ENCODE results near the gene PEMT. TPM values are rescaled to one million over a fixed set of nuclear protein-coding genes. Genes with fewer than 3 reads are reported as not detected.
A peak's percentile ranks its signal among the peaks of the same experiment; 100 is the strongest.

Gene PEMT
- total RNA-seq, 1 donor from 2014 or later, result 41.9 TPM

- DNase-seq (ENCODE audit: low spot score in 2 of 2, unreplicated experiment in 2 of 2), result no peak
- no peaks in the 10 kb centered on the region for H3K9me3 Mint-ChIP-seq
- no peak for TF ChIP-seq CTCF (IDR thresholded peaks at IDR 0.05; ENCODE audit: unreplicated experiment)
- no peak overlapping the region for H3K27ac Mint-ChIP-seq
- H3K36me3 Mint-ChIP-seq, result no peaks in the 10 kb centered on the region
- H3K4me3 Mint-ChIP-seq, result no peak overlapping the region
- H3K27me3 Mint-ChIP-seq (ENCODE audit: low read depth), result no peaks in the 10 kb centered on the region
- H3K4me1 Mint-ChIP-seq, result peaks cover 16% of the 10 kb centered on the region
Observed at GRCh38 chr17:17554266-17554665, 37.2 kb downstream of the PEMT start.

GRCh38 chr17:17553217-17554195 is 38.0 kb downstream of the PEMT start:
- no peak for DNase-seq (ENCODE audit: low spot score in 2 of 2, unreplicated experiment in 2 of 2)
- Mint-ChIP-seq H3K27ac (no peak overlapping the region), H3K9me3 (no peaks in the 10 kb centered on the region), H3K4me1 (peaks cover 16% of the 10 kb centered on the region), H3K27me3 (ENCODE audit: low read depth) (no peaks in the 10 kb centered on the region), H3K36me3 (no peaks in the 10 kb centered on the region), H3K4me3 (no peak overlapping the region)
- TF ChIP-seq CTCF (IDR thresholded peaks at IDR 0.05; ENCODE audit: unreplicated experiment), result no peak

- no peaks in the 10 kb centered on the region for H3K9me3 Mint-ChIP-seq
- peaks cover 20% of the 10 kb centered on the region for H3K4me1 Mint-ChIP-seq
- TF ChIP-seq CTCF (IDR thresholded peaks at IDR 0.05; ENCODE audit: unreplicated experiment), result no peak
- H3K27me3 Mint-ChIP-seq (ENCODE audit: low read depth), result no peaks in the 10 kb centered on the region
- DNase-seq (ENCODE audit: low spot score in 2 of 2, unreplicated experiment in 2 of 2), result no peak
- H3K4me3 Mint-ChIP-seq, result no peak overlapping the region
- no peak overlapping the region for H3K27ac Mint-ChIP-seq
- H3K36me3 Mint-ChIP-seq, result no peaks in the 10 kb centered on the region
Observed at GRCh38 chr17:17552351-17553216, 38.9 kb downstream of the PEMT start.

GRCh38 chr17:17551361-17551760 is 40.1 kb downstream of the PEMT start:
- Mint-ChIP-seq H3K36me3 (no peaks in the 10 kb centered on the region), H3K27me3 (ENCODE audit: low read depth) (no peaks in the 10 kb centered on the region), H3K4me3 (no peak overlapping the region), H3K9me3 (no peaks in the 10 kb centered on the region), H3K4me1 (peaks cover 29% of the 10 kb centered on the region), H3K27ac (peak overlapping the region; percentile 99)
- TF ChIP-seq CTCF (IDR thresholded peaks at IDR 0.05; ENCODE audit: unreplicated experiment), result no peak
- DNase-seq (ENCODE audit: low spot score in 2 of 2, unreplicated experiment in 2 of 2), result peak in 1 of 2 experiments; percentile 67

- TF ChIP-seq CTCF (IDR thresholded peaks at IDR 0.05; ENCODE audit: unreplicated experiment), result no peak
- Mint-ChIP-seq H3K36me3 (no peaks in the 10 kb centered on the region), H3K27ac (peak overlapping the region; percentile 99), H3K9me3 (no peaks in the 10 kb centered on the region), H3K4me3 (no peak overlapping the region), H3K4me1 (peaks cover 29% of the 10 kb centered on the region), H3K27me3 (ENCODE audit: low read depth) (no peaks in the 10 kb centered on the region)
- no peak for DNase-seq (ENCODE audit: low spot score in 2 of 2, unreplicated experiment in 2 of 2)
Observed at GRCh38 chr17:17549732-17550366, 41.7 kb downstream of the PEMT start.

Data from mesothelial cell of epicardium (in vitro differentiated cells).